ENCODE results near the gene DNM1. TPM values are rescaled to one million over a fixed set of nuclear protein-coding genes. Genes with fewer than 3 reads are reported as not detected.

Gene DNM1
- total RNA-seq, 1 donor from 2014 or later: 87.0 TPM

DNA sequence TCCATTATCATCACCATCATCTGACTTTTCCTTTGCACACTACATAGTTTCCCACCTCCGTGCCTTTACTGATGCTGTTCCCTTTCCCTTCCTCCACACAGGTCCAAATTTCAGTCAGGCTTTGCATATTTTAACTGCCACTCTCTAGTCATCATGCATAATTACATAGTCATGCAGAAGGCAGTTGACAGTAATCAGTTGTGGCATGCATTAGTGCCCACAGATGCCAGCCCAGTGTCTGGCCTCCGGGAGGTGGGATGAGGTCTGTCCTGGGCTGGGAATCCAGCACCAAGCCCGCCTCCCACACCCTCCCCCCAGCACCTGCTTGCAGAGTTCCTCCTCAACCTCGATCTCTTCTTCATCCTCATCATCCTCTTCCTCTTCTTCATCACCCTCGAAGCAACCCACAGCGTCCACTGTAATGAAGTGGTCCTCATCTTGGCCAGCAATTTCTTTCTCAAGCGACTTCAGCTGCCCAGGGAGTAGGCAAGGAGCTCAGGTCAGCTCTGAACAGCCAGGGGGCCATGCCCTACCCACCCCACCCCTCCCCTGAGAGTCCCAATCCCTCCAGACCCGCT is 34.4 kb upstream of the DNM1 start:
- TF ChIP-seq, protein P1, sequence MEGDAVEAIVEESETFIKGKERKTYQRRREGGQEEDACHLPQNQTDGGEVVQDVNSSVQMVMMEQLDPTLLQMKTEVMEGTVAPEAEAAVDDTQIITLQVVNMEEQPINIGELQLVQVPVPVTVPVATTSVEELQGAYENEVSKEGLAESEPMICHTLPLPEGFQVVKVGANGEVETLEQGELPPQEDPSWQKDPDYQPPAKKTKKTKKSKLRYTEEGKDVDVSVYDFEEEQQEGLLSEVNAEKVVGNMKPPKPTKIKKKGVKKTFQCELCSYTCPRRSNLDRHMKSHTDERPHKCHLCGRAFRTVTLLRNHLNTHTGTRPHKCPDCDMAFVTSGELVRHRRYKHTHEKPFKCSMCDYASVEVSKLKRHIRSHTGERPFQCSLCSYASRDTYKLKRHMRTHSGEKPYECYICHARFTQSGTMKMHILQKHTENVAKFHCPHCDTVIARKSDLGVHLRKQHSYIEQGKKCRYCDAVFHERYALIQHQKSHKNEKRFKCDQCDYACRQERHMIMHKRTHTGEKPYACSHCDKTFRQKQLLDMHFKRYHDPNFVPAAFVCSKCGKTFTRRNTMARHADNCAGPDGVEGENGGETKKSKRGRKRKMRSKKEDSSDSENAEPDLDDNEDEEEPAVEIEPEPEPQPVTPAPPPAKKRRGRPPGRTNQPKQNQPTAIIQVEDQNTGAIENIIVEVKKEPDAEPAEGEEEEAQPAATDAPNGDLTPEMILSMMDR (IDR thresholded peaks at IDR 0.05): no peak
- H3K4me1 Mint-ChIP-seq (ENCODE audit: low read depth): no peaks in the 10 kb centered on the region
- no peaks in the 10 kb centered on the region for H3K9me3 Mint-ChIP-seq (ENCODE audit: low read depth)
- no peak overlapping the region for H3K27ac Mint-ChIP-seq (ENCODE audit: unreplicated experiment)
- H3K27me3 Mint-ChIP-seq (ENCODE audit: low read depth): no peaks in the 10 kb centered on the region
- DNase-seq (ENCODE audit: low spot score): no peak
- H3K36me3 Mint-ChIP-seq (ENCODE audit: low read depth): peaks cover 24% of the 10 kb centered on the region
- no peak overlapping the region for H3K4me3 Mint-ChIP-seq (ENCODE audit: unreplicated experiment)

DNA sequence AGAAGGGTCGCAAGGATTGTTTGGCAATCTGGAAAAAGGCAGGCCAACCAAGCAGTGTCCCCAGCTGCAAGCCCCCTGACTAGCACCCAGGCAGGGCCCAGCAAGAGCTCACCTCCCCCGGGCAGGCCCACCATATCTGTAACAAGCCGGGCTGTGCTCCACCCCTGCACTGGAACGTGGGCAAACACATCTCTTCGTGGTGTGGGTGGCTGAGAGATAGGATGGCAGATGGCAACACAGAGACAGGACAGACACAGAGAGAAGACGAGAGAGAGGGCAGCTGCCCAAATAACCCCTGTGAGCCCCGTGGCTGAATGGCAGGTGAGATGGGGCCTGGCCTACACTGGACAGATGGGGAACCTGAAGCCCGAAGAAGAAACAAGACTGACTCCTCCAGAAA is 33.7 kb upstream of the DNM1 start:
- TF ChIP-seq, protein P1 (IDR thresholded peaks at IDR 0.05): no peak
- Mint-ChIP-seq H3K27me3 (ENCODE audit: low read depth) (no peaks in the 10 kb centered on the region), H3K27ac (ENCODE audit: unreplicated experiment) (no peak overlapping the region), H3K4me1 (ENCODE audit: low read depth) (no peaks in the 10 kb centered on the region), H3K4me3 (ENCODE audit: unreplicated experiment) (no peak overlapping the region), H3K9me3 (ENCODE audit: low read depth) (no peaks in the 10 kb centered on the region), H3K36me3 (ENCODE audit: low read depth) (peaks cover 24% of the 10 kb centered on the region)
- no peak for DNase-seq (ENCODE audit: low spot score)

DNA sequence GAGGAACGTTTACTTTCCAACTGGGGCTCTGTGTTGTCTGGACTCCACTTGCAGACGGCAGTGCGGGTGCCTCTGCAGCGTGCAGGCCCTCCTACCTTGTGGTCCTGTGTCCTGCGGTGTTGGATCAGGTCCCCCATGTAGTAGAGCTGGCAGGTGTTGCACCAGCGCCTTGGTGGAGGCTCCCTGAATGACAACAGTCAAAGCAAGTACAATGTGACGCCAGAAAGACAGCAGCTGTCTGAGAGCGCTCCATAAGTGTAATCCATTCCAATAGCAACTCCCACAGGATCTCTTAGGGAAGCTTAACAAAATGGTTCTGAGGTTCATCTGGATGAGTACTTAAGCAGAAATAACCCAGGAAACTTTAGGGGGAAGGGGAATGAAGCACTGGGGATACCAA is 33.3 kb upstream of the DNM1 start:
- no peaks in the 10 kb centered on the region for H3K9me3 Mint-ChIP-seq (ENCODE audit: low read depth)
- TF ChIP-seq, protein P1 (IDR thresholded peaks at IDR 0.05): no peak
- no peak overlapping the region for H3K27ac Mint-ChIP-seq (ENCODE audit: unreplicated experiment)
- H3K4me3 Mint-ChIP-seq (ENCODE audit: unreplicated experiment): no peak overlapping the region
- H3K4me1 Mint-ChIP-seq (ENCODE audit: low read depth): no peaks in the 10 kb centered on the region
- peaks cover 25% of the 10 kb centered on the region for H3K36me3 Mint-ChIP-seq (ENCODE audit: low read depth)
- no peaks in the 10 kb centered on the region for H3K27me3 Mint-ChIP-seq (ENCODE audit: low read depth)
- no peak for DNase-seq (ENCODE audit: low spot score)

DNA sequence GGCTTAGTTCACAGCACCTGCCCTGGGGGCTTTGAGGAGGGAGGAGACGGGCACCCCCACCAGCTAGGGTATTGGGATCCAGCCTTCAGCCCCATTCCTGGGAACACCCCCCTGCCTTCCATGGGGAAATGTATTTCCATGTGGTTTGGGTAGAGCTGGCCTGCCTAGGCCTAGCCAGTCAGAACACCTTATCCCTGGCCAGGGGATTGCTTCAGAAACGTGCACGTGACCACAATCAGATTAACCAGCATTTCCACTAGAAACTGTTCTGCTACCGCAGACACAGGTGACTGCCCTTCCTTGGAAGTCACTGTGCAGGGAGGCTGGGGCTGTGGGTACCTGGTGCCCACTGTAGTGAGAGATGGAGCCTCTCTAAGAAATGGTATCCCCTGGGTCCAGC is 29.1 kb upstream of the DNM1 start:
- TF ChIP-seq, protein P1 (IDR thresholded peaks at IDR 0.05): no peak
- H3K36me3 Mint-ChIP-seq (ENCODE audit: low read depth): peaks cover 26% of the 10 kb centered on the region
- no peaks in the 10 kb centered on the region for H3K27me3 Mint-ChIP-seq (ENCODE audit: low read depth)
- H3K4me1 Mint-ChIP-seq (ENCODE audit: low read depth): peaks cover 9% of the 10 kb centered on the region
- no peak overlapping the region for H3K4me3 Mint-ChIP-seq (ENCODE audit: unreplicated experiment)
- no peak for DNase-seq (ENCODE audit: low spot score)
- no peaks in the 10 kb centered on the region for H3K9me3 Mint-ChIP-seq (ENCODE audit: low read depth)
- no peak overlapping the region for H3K27ac Mint-ChIP-seq (ENCODE audit: unreplicated experiment)

DNA sequence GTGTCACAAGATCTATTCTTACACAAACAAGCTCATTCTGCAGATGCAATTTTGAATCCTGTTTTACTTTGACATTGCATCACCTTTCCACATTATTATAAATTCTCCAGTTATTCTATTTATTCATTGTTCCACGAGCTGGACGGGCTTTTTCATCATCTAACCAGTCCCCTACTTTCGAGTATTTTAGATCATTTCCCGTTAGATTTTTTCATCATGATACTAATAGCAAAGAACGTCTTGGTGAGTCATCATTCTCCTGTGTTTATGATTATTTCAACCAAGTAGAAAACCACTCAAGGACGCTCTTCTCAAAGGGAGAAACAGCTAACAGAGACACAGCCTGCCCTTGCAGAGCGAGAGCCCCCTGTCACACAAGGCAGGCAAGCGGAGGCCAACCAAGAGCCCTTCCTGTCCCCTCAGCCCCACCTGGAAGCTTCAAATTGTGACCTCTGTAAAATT is 28.0 kb upstream of the DNM1 start:
- TF ChIP-seq, protein P1 (IDR thresholded peaks at IDR 0.05): no peak
- no peak for DNase-seq (ENCODE audit: low spot score)
- no peaks in the 10 kb centered on the region for H3K27me3 Mint-ChIP-seq (ENCODE audit: low read depth)
- peak overlapping the region; percentile 27 for H3K27ac Mint-ChIP-seq (ENCODE audit: unreplicated experiment)
- H3K9me3 Mint-ChIP-seq (ENCODE audit: low read depth): no peaks in the 10 kb centered on the region
- peaks cover 29% of the 10 kb centered on the region for H3K36me3 Mint-ChIP-seq (ENCODE audit: low read depth)
- H3K4me3 Mint-ChIP-seq (ENCODE audit: unreplicated experiment): no peak overlapping the region
- peaks cover 9% of the 10 kb centered on the region for H3K4me1 Mint-ChIP-seq (ENCODE audit: low read depth)

All from chondrocyte (in vitro differentiated cells).